ENCODE data around the gene ANGPTL4.
"Not testable (repeated sequence)": the region's sequence is repeated elsewhere in the genome, so short reads cannot be mapped to it uniquely, and the experiment has no call there.

ANGPTL4 gene

DNA sequence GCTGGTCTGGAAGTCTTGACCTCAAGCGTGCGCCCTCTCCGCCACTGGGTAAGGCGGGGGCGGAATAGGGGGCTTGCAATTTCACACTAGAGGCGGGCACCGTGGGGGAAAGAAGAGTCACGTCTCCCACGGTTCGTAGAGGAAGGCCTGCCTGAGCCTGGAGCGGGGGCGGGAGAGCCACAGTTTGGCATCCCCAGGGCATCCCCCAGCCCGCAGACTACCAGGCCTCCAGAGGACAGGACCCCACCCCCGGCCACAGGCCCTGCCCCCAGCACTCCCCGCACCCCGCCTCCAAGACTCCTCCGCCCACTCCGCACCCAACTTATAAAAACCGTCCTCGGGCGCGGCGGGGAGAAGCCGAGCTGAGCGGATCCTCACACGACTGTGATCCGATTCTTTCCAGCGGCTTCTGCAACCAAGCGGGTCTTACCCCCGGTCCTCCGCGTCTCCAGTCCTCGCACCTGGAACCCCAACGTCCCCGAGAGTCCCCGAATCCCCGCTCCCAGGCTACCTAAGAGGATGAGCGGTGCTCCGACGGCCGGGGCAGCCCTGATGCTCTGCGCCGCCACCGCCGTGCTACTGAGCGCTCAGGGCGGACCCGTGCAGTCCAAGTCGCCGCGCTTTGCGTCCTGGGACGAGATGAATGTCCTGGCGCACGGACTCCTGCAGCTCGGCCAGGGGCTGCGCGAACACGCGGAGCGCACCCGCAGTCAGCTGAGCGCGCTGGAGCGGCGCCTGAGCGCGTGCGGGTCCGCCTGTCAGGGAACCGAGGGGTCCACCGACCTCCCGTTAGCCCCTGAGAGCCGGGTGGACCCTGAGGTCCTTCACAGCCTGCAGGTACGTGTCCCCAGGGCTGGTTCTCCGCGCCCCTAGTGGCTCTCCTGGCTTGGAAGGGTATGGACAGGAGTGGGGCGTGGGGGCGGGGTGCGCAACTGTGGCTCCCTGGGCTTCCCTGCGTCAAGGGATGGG, at the start of gene ANGPTL4:
TSS of gene ANGPTL4 (plus strand) at position 353 of the 969 bp plus-strand sequence. CDS start at position 520, 167 bp downstream.
- no peak for DNase-seq (ENCODE audit: low spot score)

- not testable (repeated sequence) for DNase-seq (ENCODE audit: low spot score)
Measured at GRCh38 chr19:8314981-8315640, 48.8 kb upstream of the ANGPTL4 start.

DNA sequence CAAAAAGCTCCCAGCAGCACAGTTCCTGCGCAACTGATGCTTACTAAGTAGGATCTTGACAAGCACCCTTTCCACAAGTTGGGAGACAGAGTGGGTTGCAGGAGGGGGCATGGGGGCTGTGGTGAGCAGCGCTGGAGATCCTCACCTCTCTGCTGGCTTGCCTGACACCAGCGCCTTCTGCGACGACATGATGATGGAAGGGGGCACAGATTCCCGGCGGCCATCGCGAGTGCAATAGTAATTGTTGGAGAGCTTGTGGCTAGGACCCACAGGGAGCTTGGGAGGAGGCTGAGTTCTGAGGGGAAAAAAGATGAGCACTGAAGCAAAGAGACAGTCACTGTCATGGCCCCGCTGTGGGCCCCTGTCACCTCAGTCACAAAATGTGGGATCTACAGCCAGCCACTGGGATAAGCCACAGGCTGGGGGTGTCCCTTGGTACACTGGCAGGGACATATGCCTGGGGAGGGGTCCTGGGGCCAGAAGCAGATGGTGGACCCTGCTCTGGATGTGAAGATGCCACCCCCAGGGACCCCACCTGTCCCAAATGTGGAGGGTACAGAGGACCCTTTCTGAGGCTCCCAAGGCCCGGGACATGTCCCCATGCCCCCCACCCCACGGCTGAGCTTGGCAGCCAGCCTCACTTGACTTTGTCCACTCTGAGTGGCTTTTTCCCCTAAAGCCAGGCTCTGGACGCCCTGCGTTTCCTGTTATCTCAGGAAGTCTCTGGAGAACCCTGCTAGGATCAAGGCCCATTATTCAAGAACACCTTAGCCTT, 47.4 kb upstream of the ANGPTL4 start:
- no peak for DNase-seq (ENCODE audit: low spot score)

DNA sequence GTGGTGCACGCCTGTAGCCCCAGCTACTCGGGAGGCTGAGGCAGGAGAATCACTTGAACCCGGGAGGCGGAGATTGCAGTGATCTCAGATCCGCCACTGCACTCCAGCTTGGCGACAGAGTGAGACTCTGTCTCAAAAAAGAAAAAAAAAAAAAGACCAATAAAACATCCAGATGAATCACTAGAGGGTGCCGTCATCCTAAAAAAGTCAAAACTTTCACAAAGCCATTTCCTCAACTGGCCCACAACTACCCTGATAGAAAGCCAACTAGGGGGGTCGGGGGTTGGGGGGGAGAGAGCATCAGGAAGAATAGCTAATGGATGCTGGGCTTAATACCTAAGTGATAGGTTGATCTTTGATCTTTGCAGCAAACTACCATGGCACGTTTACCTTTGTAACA, 45.1 kb upstream of the ANGPTL4 start:
- DNase-seq (ENCODE audit: low spot score): peak; percentile 48

- DNase-seq (ENCODE audit: low spot score): no peak
Measured at GRCh38 chr19:8319807-8320520, 44.0 kb upstream of the ANGPTL4 start.

DNA sequence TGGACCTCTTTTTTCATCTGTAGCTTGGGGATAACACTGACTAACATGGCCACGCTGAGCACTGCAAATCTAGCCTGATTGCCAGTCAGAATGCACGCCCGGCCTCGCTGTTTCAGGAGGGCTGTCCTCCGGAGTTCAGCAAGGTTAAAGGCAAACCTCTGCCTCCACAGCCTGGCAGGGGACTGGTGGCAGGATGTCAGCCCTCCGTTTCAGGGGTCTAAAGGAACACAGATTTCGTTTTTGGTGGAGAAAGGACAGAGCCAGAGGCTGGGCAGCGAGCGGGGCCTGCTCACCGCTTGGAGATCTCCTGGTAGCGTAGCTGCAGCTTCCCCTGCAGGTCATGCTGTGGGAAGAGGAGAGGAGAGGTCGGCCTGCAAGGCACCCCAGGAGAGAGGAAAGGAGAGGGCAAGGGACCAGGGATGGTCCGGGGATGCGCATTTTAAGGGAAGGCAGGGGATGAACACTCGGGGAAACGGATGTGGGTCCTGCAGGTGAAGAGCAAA, 43.3 kb upstream of the ANGPTL4 start:
- peak; percentile 41 for DNase-seq (ENCODE audit: low spot score)

DNA sequence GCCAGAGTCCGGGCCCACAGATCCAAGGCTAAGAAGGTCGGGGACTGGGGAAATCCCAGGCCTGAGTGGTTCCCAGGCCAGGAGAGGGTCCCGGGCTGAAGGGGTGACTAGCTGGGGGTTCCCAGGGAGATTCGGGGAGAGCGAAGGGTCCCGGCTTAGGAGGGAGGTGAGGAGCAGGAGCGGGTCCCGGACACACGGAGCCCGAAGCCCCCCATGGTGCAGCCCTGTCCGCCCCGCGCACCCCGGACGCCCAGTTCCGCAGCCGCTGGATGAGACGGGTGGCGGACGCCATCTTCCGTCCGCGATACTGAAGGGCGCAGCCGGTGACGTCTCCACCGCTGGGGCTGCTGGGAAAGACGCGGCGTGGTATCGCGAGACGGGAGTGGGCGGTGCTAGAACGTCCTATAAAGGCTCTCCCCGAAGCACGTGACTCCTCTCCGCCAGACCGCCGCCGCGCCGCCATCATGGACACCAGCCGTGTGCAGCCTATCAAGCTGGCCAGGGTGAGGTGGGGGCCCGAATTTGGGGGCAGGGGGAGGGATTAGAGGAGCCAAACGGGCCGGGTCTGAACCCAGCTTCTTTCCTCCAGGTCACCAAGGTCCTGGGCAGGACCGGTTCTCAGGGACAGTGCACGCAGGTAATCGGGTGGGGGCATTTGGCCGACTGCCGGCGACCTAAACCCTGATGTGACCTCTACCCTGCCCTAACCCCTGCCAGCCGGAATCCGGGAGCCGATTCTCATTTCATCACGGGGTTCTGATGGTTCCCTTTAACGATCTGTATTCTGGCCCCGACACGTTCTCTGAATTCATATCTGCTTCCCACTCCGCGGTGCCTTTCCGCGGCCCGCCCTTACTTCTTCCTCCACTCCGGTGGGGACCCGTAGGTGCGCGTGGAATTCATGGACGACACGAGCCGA, 42.6 kb upstream of the ANGPTL4 start, which contains the start of the genes NDUFA7 and RPS28:
TSS of gene NDUFA7 (minus strand) at position 309 of the 919 bp plus-strand sequence. CDS start at position 292, 17 bp downstream.
TSS of gene RPS28 (plus strand) at position 430 of the 919 bp plus-strand sequence. CDS start at position 465, 35 bp downstream.
- DNase-seq (ENCODE audit: low spot score): peak; percentile 96

GRCh38 chr19:8321986-8322637, 41.8 kb upstream of the ANGPTL4 start:
- DNase-seq (ENCODE audit: low spot score): no peak

GRCh38 chr19:8322638-8322997, 41.3 kb upstream of the ANGPTL4 start:
- no peak for DNase-seq (ENCODE audit: low spot score)

DNA sequence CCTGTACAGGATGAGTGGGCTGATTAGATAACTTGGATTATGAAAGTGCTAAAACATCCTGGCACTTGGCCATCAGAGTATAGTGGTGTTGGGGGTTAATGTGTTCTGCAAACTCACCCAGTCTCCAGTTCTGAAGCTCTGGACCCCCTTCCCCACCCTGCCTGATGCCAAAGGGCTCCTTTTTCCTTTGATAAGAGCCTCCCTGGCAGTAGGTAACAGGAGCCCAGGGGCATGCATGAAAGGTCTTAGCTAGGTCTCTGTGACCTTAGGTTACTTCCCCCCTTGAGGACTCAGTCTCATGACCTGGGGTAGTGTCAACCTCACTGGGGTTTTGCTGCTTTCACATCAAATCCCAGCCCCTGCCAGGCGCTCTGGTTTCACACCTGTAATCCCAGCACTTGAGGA, 40.2 kb upstream of the ANGPTL4 start:
- DNase-seq (ENCODE audit: low spot score): peak; percentile 38

- DNase-seq (ENCODE audit: low spot score): no peak
Measured at GRCh38 chr19:8324186-8325050, 39.5 kb upstream of the ANGPTL4 start.

- no peak for DNase-seq (ENCODE audit: low spot score)
Measured at GRCh38 chr19:8325454-8325853, 38.5 kb upstream of the ANGPTL4 start.

- no peak for DNase-seq (ENCODE audit: low spot score)
Measured at GRCh38 chr19:8329996-8330395, 34.0 kb upstream of the ANGPTL4 start.

DNA sequence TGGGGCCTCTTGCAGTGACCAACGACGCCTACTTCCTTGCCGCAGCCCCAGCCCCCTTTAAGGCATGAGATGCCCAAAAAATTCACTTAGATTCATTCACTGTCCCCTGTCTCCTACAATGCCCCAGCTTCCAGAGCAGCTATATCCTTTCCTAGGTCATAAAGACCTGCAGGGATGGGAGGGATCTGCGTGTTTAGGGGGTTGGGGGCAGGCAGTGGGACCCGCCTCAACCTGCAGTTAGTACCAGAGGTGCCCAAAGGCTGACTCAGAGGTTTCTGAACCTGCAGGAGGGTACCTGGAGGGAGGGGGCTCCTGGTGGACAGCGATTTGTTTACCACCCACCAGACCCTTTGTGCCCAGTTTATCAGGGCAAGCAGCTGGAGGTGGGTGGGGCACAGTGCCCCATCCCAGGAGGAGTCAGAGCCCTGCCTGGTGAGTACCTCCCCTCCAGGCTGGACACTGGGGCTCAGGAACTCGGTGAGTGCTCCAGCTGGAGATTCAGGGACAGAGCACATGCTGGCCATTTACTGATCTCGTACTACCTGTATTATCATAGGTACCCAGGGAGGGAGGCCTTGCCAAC, 32.6 kb upstream of the ANGPTL4 start:
- no peak for DNase-seq (ENCODE audit: low spot score)

GRCh38 chr19:8332976-8333766, 30.8 kb upstream of the ANGPTL4 start:
- DNase-seq (ENCODE audit: low spot score): no peak

GRCh38 chr19:8333767-8334457, 30.0 kb upstream of the ANGPTL4 start:
- DNase-seq (ENCODE audit: low spot score): no peak
